ENCODE data around the gene CEP131.

CEP131 gene

GRCh38 chr17:81254955-81255717 lies 32.4 kb upstream of the CEP131 start:
- Histone ChIP-seq H3K4me3 (replicated peaks; ENCODE audit: insufficient read depth, low read length) (peak overlapping the region; percentile 14), H3K27me3 (ENCODE audit: insufficient read depth, poor library complexity, severe bottlenecking) (no peaks in the 10 kb centered on the region), H3K27ac (replicated peaks) (peak overlapping the region; percentile 81)
- peak; percentile 71 to 90 for DNase-seq (ENCODE audit: low read depth in 1 of 2, low spot score in 1 of 2)
- peak; percentile 69 for TF ChIP-seq CTCF (IDR thresholded peaks at IDR 0.05; ENCODE audit: insufficient read depth, low read length)
- TF ChIP-seq GABPA (IDR thresholded peaks at IDR 0.05; ENCODE audit: low read depth) = no peak
- TF ChIP-seq SPI1 (IDR thresholded peaks at IDR 0.05; ENCODE audit: borderline replicate concordance, low read depth) = peak; percentile 87
- TF ChIP-seq REST (IDR thresholded peaks at IDR 0.05; ENCODE audit: insufficient replicate concordance, low read depth) = no peak
- TF ChIP-seq POLR2AphosphoS5 (IDR thresholded peaks at IDR 0.05; ENCODE audit: low read depth) = peak; percentile 14; the same call in 1 of the 2 replicates

GRCh38 chr17:81253358-81254131 lies 30.8 kb upstream of the CEP131 start:
- no peak overlapping the region for H3K4me3 ChIP-seq (replicated peaks; ENCODE audit: insufficient read depth, low read length)
- no peak overlapping the region for H3K27ac ChIP-seq (replicated peaks)
- no peaks in the 10 kb centered on the region for H3K27me3 ChIP-seq (ENCODE audit: insufficient read depth, poor library complexity, severe bottlenecking)
- DNase-seq (ENCODE audit: low read depth in 1 of 2, low spot score in 1 of 2) = peak in 1 of 2 experiments; percentile 33
- TF ChIP-seq GABPA (IDR thresholded peaks at IDR 0.05; ENCODE audit: low read depth) (no peak), REST (IDR thresholded peaks at IDR 0.05; ENCODE audit: insufficient replicate concordance, low read depth) (no peak), SPI1 (IDR thresholded peaks at IDR 0.05; ENCODE audit: borderline replicate concordance, low read depth) (no peak), CTCF (IDR thresholded peaks at IDR 0.05; ENCODE audit: insufficient read depth, low read length) (peak; percentile 87)

GRCh38 chr17:81252987-81253329 lies 30.2 kb upstream of the CEP131 start:
- DNase-seq (ENCODE audit: low read depth in 1 of 2, low spot score in 1 of 2) = no peak
- no peaks in the 10 kb centered on the region for H3K27me3 ChIP-seq (ENCODE audit: insufficient read depth, poor library complexity, severe bottlenecking)
- no peak for TF ChIP-seq SPI1 (IDR thresholded peaks at IDR 0.05; ENCODE audit: borderline replicate concordance, low read depth)
- no peak for TF ChIP-seq REST (IDR thresholded peaks at IDR 0.05; ENCODE audit: insufficient replicate concordance, low read depth)
- TF ChIP-seq POLR2AphosphoS5 (IDR thresholded peaks at IDR 0.05; ENCODE audit: low read depth) = no peak
- no peak for TF ChIP-seq CTCF (IDR thresholded peaks at IDR 0.05; ENCODE audit: insufficient read depth, low read length)
- TF ChIP-seq GABPA (IDR thresholded peaks at IDR 0.05; ENCODE audit: low read depth) = no peak
- no peak overlapping the region for H3K27ac ChIP-seq (replicated peaks)
- H3K4me3 ChIP-seq (replicated peaks; ENCODE audit: insufficient read depth, low read length) = no peak overlapping the region

All from HL-60 (cell line).